SK-N-SH (cell line): ENCODE data around the gene SLC22A23. TPM values are rescaled to one million over a fixed set of nuclear protein-coding genes. Genes with fewer than 3 reads are reported as not detected.

ENCODE experiments used
- CTCF ChIA-PET: fragments of 300-600, 350-600 bp; formaldehyde crosslinking; extraction: SDS; loops from one replicate; lab custom pipeline; 2021; lab: Yijun Ruan, JAX
- POLR2A ChIA-PET: fragments of 350-600 bp; sonication (Branson Sonifier 250); formaldehyde crosslinking; extraction: SDS; loops from one replicate; lab custom pipeline; 2020; ENCODE audit warnings: antibody characterized with exemption, inconsistent platforms; lab: Yijun Ruan, JAX
- DNase-seq: peaks from one replicate; pipeline ENCODE4 v3.0.0; 2012
- H2AFZ ChIP-seq: fragments of 200-600 bp; sonication (generic); 2 replicates; pipeline ENCODE4 v1.8.1; 2016; ENCODE audit warnings: antibody characterized with exemption, mild to moderate bottlenecking, low read depth
- H3F3A ChIP-seq: fragments of 200-600 bp; sonication (generic); replicated peaks from 2 replicates; pipeline ENCODE3; 2016; ENCODE audit warnings: antibody characterized with exemption, mild to moderate bottlenecking; ENCODE audit not compliant: insufficient read depth
- H3K27ac ChIP-seq, 2 experiments: fragments of 200-500 bp in 1 of 2; fragments of 200-600 bp in 1 of 2; sonication (Bioruptor generic) in 1 of 2; sonication (generic), shearing (Covaris generic) in 1 of 2; 2 replicates each; pipeline versions ENCODE4 v1.5.1 to v1.6.1; 2014 to 2016; ENCODE audit warnings: low read depth in 2 of 2, inconsistent platforms in 1 of 2, low read length in 1 of 2, mild to moderate bottlenecking in 1 of 2, mixed read lengths in 1 of 2
- H3K27me3 ChIP-seq: fragments of 200-600 bp; sonication (generic), shearing (Covaris generic); 2 replicates; pipeline ENCODE4 v1.6.1; 2016; ENCODE audit warnings: mixed run types; ENCODE audit not compliant: insufficient read depth
- H3K36me3 ChIP-seq, 2 experiments: fragments of 200-500 bp in 1 of 2; fragments of 200-600 bp in 1 of 2; sonication (Bioruptor generic) in 1 of 2; sonication (generic) in 1 of 2; replicated peaks in 1 of 2; 2 replicates each; pipeline versions ENCODE3 to v1.5.1; 2014 to 2016; ENCODE audit warnings: low read length in 1 of 2, mild to moderate bottlenecking in 1 of 2; ENCODE audit not compliant: insufficient read depth in 2 of 2, control insufficient read depth in 1 of 2
- H3K4me1 ChIP-seq, 2 experiments: fragments of 200-500 bp in 1 of 2; fragments of 200-600 bp in 1 of 2; sonication (Bioruptor generic) in 1 of 2; sonication (generic), shearing (Covaris generic) in 1 of 2; 2 replicates each; pipeline versions ENCODE4 v1.5.1 to v1.6.1; 2014 to 2016; ENCODE audit warnings: low read depth in 1 of 2, low read length in 1 of 2, mixed run types in 1 of 2; ENCODE audit not compliant: insufficient read depth in 2 of 2, control insufficient read depth in 1 of 2
- H3K4me2 ChIP-seq: fragments of 200-600 bp; sonication (generic), shearing (Covaris generic); 2 replicates; pipeline ENCODE4 v1.6.1; 2017; ENCODE audit warnings: mixed run types
- H3K4me3 ChIP-seq, 2 experiments: fragments of 200-500 bp in 1 of 2; fragments of 200-600 bp in 1 of 2; sonication (Bioruptor generic) in 1 of 2; sonication (generic), shearing (Covaris generic) in 1 of 2; 2 replicates each; pipeline versions ENCODE4 v1.5.1 to v1.8.1; 2014 to 2016; ENCODE audit warnings: low read depth in 2 of 2, inconsistent platforms in 1 of 2, low read length in 1 of 2, mild to moderate bottlenecking in 1 of 2, mixed read lengths in 1 of 2, moderate library complexity in 1 of 2
- H3K79me2 ChIP-seq: fragments of 200-600 bp; sonication (generic); 2 replicates; pipeline ENCODE4 v1.8.1; 2017; ENCODE audit warnings: mild to moderate bottlenecking; ENCODE audit not compliant: insufficient read depth
- H3K9ac ChIP-seq: fragments of 200-600 bp; sonication (generic); 2 replicates; pipeline ENCODE4 v1.6.1; 2017; ENCODE audit warnings: mixed run types
- H3K9me2 ChIP-seq: fragments of 200-600 bp; sonication (generic); 2 replicates; pipeline ENCODE4 v1.6.1; 2017; ENCODE audit warnings: mixed run types
- H3K9me3 ChIP-seq: fragments of 200-600 bp; sonication (generic); 2 replicates; pipeline ENCODE4 v1.6.1; 2017; ENCODE audit warnings: mixed run types, mild to moderate bottlenecking, moderate library complexity
- H4K20me1 ChIP-seq: fragments of 200-600 bp; sonication (generic); 2 replicates; pipeline ENCODE4 v1.6.1; 2017; ENCODE audit warnings: mild to moderate bottlenecking, mixed run types; ENCODE audit not compliant: insufficient read depth
- CTCF ChIP-seq: fragments of 200-600 bp; sonication (generic); IDR thresholded peaks from 2 replicates; pipeline ENCODE4 v1.6.1; 2017; ENCODE audit warnings: antibody characterized with exemption, mild to moderate bottlenecking, moderate library complexity
- ELF1 ChIP-seq: IDR thresholded peaks from 2 replicates; pipeline ENCODE4 v1.4.0; 2012
- EP300 ChIP-seq, 2 experiments: IDR thresholded peaks; 2 replicates each; pipeline versions ENCODE4 v1.4.0 to v1.6.1; 2012; ENCODE audit warnings: borderline replicate concordance in 1 of 2, low read depth in 1 of 2, low read length in 1 of 2
- EZH2phosphoT487 ChIP-seq: fragments of 200-600 bp; sonication (generic); IDR thresholded peaks from 2 replicates; pipeline ENCODE4 v1.6.1; 2017; ENCODE audit warnings: low read depth, mixed run types, mild to moderate bottlenecking, antibody characterized with exemption, moderate library complexity, borderline replicate concordance
- FOSL2 ChIP-seq: IDR thresholded peaks from 2 replicates; pipeline ENCODE4 v1.4.0; 2012; ENCODE audit warnings: low read depth, mild to moderate bottlenecking, moderate library complexity, borderline replicate concordance
- FOXM1 ChIP-seq: IDR thresholded peaks from 2 replicates; pipeline ENCODE4 v1.4.0; 2012; ENCODE audit warnings: low read depth, mild to moderate bottlenecking
- IRF3 ChIP-seq: fragments of 150-350 bp; IDR thresholded peaks from 2 replicates; pipeline ENCODE4 v1.6.1; 2016; ENCODE audit warnings: mild to moderate bottlenecking, low read depth, low read length
- JUND ChIP-seq: IDR thresholded peaks from 2 replicates; pipeline ENCODE4 v1.4.0; 2012
- NRF1 ChIP-seq: IDR thresholded peaks from 2 replicates; pipeline ENCODE4 v1.6.1; 2012; ENCODE audit warnings: low read depth, mild to moderate bottlenecking, low read length
- POLR2AphosphoS5 ChIP-seq: IDR thresholded peaks from 2 replicates; pipeline ENCODE4 v1.6.1; 2012; ENCODE audit warnings: low read depth, low read length
- RAD21 ChIP-seq: IDR thresholded peaks from 2 replicates; pipeline ENCODE4 v1.6.1; 2012; ENCODE audit warnings: mild to moderate bottlenecking, low read length
- RFX5 ChIP-seq: IDR thresholded peaks from 2 replicates; pipeline ENCODE4 v1.6.1; 2012; ENCODE audit warnings: mild to moderate bottlenecking, improper control_type of control experiment, low read length
- RXRA ChIP-seq: IDR thresholded peaks from 2 replicates; pipeline ENCODE4 v1.4.0; 2012; ENCODE audit warnings: low read depth, mild to moderate bottlenecking, borderline replicate concordance
- SMC3 ChIP-seq: IDR thresholded peaks from 2 replicates; pipeline ENCODE4 v1.6.1; 2012; ENCODE audit warnings: low read depth, low read length, improper control_type of control experiment
- TCF12 ChIP-seq: IDR thresholded peaks from 2 replicates; pipeline ENCODE4 v1.4.0; 2012
- USF1 ChIP-seq: IDR thresholded peaks from 2 replicates; pipeline ENCODE4 v1.4.0; 2012; ENCODE audit warnings: low read depth, borderline replicate concordance
- ZBTB33 ChIP-seq: IDR thresholded peaks from 2 replicates; pipeline ENCODE4 v1.4.0; 2012; ENCODE audit warnings: low read depth, borderline replicate concordance
- WGBS: methylation state at CpG from one replicate; pipeline ENCODE4 v1.1.6; 2017; ENCODE audit warnings: low lambda C conversion rate; 5-methylcytosine and 5-hydroxymethylcytosine counted together
- polyA plus RNA-seq, 3 experiments: library from polyadenylated mRNA; depleted of rRNA; stranded (reverse); fragments of >200 nt; gene quantifications; 2 replicates each; pipeline ENCODE4 v1.2.3, GENCODE V29; 2012

SLC22A23 gene
- polyA plus RNA-seq, 1 of the 3 experiments (the other 2 are of a cell fraction): not detected

- no peaks in the 10 kb centered on the region for H3K9me2 ChIP-seq
- H3F3A ChIP-seq: no peaks in the 10 kb centered on the region
- POLR2A ChIA-PET: no interaction called here
- no peak overlapping the region for H3K27ac ChIP-seq
- TF ChIP-seq RAD21 (no peak), RFX5 (no peak), EZH2phosphoT487 (no peak), SMC3 (no peak), TCF12 (no peak), JUND (no peak), RXRA (no peak), POLR2AphosphoS5 (no peak), CTCF (no peak), ELF1 (no peak), ZBTB33 (no peak), USF1 (no peak), IRF3 (no peak), FOXM1 (no peak), EP300 (IDR thresholded peaks at IDR 0.05; ENCODE audit: borderline replicate concordance in 1 of 2, low read depth in 1 of 2, low read length in 1 of 2) (no peak), NRF1 (no peak), FOSL2 (no peak)
- no peak for DNase-seq
- no peak overlapping the region for H3K9ac ChIP-seq
- H2AFZ ChIP-seq: no peak overlapping the region
- no peaks in the 10 kb centered on the region for H3K79me2 ChIP-seq
- H4K20me1 ChIP-seq: no peaks in the 10 kb centered on the region
- CTCF ChIA-PET: interaction anchor here (0.6 to 0.8 kb wide), 2 partner anchors 10 to 504 kb away, joined by 3 read pairs; no protein-coding TSS in a partner anchor
- H3K27me3 ChIP-seq: peaks cover 50% of the 10 kb centered on the region; the same call in 1 of the 2 replicates
- no peaks in the 10 kb centered on the region for H3K36me3 ChIP-seq
- no peak overlapping the region for H3K4me3 ChIP-seq
- 41% methylated on average over 9 of the region's 9 CpGs for WGBS
- no peaks in the 10 kb centered on the region for H3K9me3 ChIP-seq
- H3K4me1 ChIP-seq: no peaks in the 10 kb centered on the region; a peak in 1 of 4 replicates
- no peak overlapping the region for H3K4me2 ChIP-seq
Measured at GRCh38 chr6:3406362-3406821, 50.5 kb downstream of the SLC22A23 start.
